Measurements from ENCODE around the gene MAMLD1.

Gene MAMLD1

GRCh38 chrX:150502091-150502490 is 139.0 kb downstream of the MAMLD1 start:
- Histone ChIP-seq H3K27ac (ENCODE audit: extremely low read depth, low read depth, low read length) (no peak overlapping the region), H3K4me1 (ENCODE audit: control insufficient read depth, insufficient read depth, low read length) (no peaks in the 10 kb centered on the region), H3K9me3 (ENCODE audit: control insufficient read depth, insufficient read depth, low read depth, low read length) (no peaks in the 10 kb centered on the region), H3K4me3 (ENCODE audit: low read depth, low read length) (no peak overlapping the region), H3K36me3 (ENCODE audit: control insufficient read depth in 2 of 2, insufficient read depth in 1 of 2, low read length in 2 of 2) (no peaks in the 10 kb centered on the region)
- ChIA-PET POLR2A (no interaction called here), CTCF (interaction anchor here (0.6 to 2.6 kb wide), 3 partner anchors 15 to 793 kb away, joined by 4 to 7 read pairs (median 4); no protein-coding TSS in a partner anchor)
- no peak for TF ChIP-seq ZNF707 (tag by site-specific recombination; IDR thresholded peaks at IDR 0.05)
- no peak for TF ChIP-seq ZNF514 (tag by site-specific recombination; IDR thresholded peaks at IDR 0.05)
- no peak for TF ChIP-seq YY1 (tag by site-specific recombination; IDR thresholded peaks at IDR 0.05)

DNA sequence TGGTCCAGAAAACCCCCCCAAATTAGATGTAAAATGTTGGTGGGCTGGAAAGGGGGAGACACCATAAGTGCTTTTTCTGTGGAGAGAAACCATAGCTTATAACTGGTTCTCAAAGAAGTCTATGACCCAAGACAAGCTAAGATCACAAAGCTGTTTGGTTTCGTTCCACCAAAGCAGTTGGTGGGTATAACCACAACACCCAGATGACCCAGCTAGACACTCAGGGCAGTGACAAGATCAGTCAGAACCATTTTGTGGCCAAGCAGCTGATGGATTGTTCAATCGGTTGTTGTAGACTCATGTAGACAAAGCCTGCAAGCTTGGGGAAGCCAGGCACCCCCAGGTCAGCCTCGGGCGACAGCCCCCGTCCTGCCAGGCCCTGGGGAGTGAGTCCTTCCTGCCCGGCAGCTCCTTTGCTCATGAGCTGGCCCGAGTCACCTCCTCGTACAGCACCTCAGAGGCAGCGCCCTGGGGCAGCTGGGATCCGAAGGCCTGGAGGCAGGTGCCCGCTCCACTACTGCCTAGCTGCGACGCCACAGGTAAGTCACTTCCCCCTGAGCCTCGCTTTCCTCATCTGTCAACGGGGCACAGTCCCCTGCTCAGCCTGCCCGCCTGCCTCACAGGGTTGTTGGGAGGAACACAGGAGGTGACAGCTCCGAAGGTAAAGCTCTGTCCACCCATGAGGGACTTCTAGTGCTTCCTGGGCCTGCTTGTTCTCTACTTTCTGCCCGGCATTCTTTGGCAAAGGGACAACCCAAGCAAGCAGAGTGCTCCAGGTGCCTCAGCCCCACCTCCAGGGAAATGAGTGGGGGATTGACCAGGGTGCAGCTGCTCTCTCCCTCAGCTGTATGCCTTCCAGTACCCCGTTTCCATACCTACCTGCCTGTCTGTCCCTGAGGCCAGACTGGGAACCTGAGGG is 140.1 kb downstream of the MAMLD1 start:
- Histone ChIP-seq H3K27ac (ENCODE audit: extremely low read depth, low read depth, low read length) (no peak overlapping the region), H3K4me3 (ENCODE audit: low read depth, low read length) (no peak overlapping the region), H3K9me3 (ENCODE audit: control insufficient read depth, insufficient read depth, low read depth, low read length) (no peaks in the 10 kb centered on the region), H3K4me1 (ENCODE audit: control insufficient read depth, insufficient read depth, low read length) (no peaks in the 10 kb centered on the region), H3K36me3 (ENCODE audit: control insufficient read depth in 2 of 2, insufficient read depth in 1 of 2, low read length in 2 of 2) (no peaks in the 10 kb centered on the region)
- POLR2A ChIA-PET, result no interaction called here
- TF ChIP-seq ZBTB21 (tag by site-specific recombination; IDR thresholded peaks at IDR 0.05) (no peak), KLF9 (tag by site-specific recombination; IDR thresholded peaks at IDR 0.05; ENCODE audit: low read depth) (no peak), WT1 (tag by site-specific recombination; IDR thresholded peaks at IDR 0.05) (no peak), GLIS1 (tag by site-specific recombination; IDR thresholded peaks at IDR 0.05) (no peak)
- CTCF ChIA-PET, result interaction anchor here (0.6 to 2.6 kb wide), 3 partner anchors 17 to 792 kb away, joined by 4 to 7 read pairs (median 4); no protein-coding TSS in a partner anchor

DNA sequence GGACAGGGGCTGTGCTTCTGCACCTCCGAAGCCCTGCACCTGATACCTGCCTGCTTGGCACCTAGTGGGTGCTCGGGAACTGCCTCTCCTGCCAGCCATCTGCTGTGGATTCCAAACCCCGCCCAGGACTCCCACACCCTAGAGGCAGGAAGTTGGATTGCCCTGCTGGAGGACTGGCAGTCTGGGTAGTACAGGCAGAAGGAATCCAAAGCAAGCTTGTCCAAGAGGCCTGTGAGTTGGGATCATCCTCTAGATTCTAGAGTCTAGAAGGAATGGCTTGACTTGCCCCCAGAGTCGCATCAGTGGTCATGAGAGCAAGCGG is 140.7 kb downstream of the MAMLD1 start:
- no peaks in the 10 kb centered on the region for H3K36me3 ChIP-seq (ENCODE audit: control insufficient read depth in 2 of 2, insufficient read depth in 1 of 2, low read length in 2 of 2)
- H3K27ac ChIP-seq (ENCODE audit: extremely low read depth, low read depth, low read length), result no peak overlapping the region
- H3K9me3 ChIP-seq (ENCODE audit: control insufficient read depth, insufficient read depth, low read depth, low read length), result no peaks in the 10 kb centered on the region
- ChIA-PET CTCF (interaction anchor here (2.6 kb wide), 1 partner anchor 17 kb away, joined by 7 read pairs; no protein-coding TSS in a partner anchor), POLR2A (no interaction called here)
- no peaks in the 10 kb centered on the region for H3K4me1 ChIP-seq (ENCODE audit: control insufficient read depth, insufficient read depth, low read length)
- TF ChIP-seq MEIS1 (CRISPR knock-in tag; IDR thresholded peaks at IDR 0.05; ENCODE audit: borderline replicate concordance) (no peak), ZNF571 (tag by site-specific recombination; IDR thresholded peaks at IDR 0.05) (no peak), ZNF175 (tag by site-specific recombination; IDR thresholded peaks at IDR 0.05) (no peak), ZBTB1 (tag by site-specific recombination; IDR thresholded peaks at IDR 0.05) (no peak), ZNF133 (tag by site-specific recombination; IDR thresholded peaks at IDR 0.05) (no peak)
- H3K4me3 ChIP-seq (ENCODE audit: low read depth, low read length), result no peak overlapping the region

GRCh38 chrX:150504397-150505182 is 141.5 kb downstream of the MAMLD1 start:
- H3K4me1 ChIP-seq (ENCODE audit: control insufficient read depth, insufficient read depth, low read length), result no peaks in the 10 kb centered on the region
- H3K36me3 ChIP-seq (ENCODE audit: control insufficient read depth in 2 of 2, insufficient read depth in 1 of 2, low read length in 2 of 2), result no peaks in the 10 kb centered on the region
- no peak for TF ChIP-seq KLF1 (tag by site-specific recombination; IDR thresholded peaks at IDR 0.05)
- TF ChIP-seq ZNF530 (tag by site-specific recombination; IDR thresholded peaks at IDR 0.05; ENCODE audit: low read depth), result no peak
- no peak for TF ChIP-seq ZNF654 (tag by site-specific recombination; IDR thresholded peaks at IDR 0.05; ENCODE audit: low read depth)
- no peak for TF ChIP-seq ZFP37 (tag by site-specific recombination; IDR thresholded peaks at IDR 0.05)
- TF ChIP-seq ZNF544 (tag by site-specific recombination; IDR thresholded peaks at IDR 0.05), result no peak
- no peak for TF ChIP-seq ZNF423 (tag by site-specific recombination; IDR thresholded peaks at IDR 0.05)
- TF ChIP-seq ZSCAN30 (tag by site-specific recombination; IDR thresholded peaks at IDR 0.05), result no peak
- TF ChIP-seq ZNF398 (tag by site-specific recombination; IDR thresholded peaks at IDR 0.05), result no peak
- no peak for TF ChIP-seq ZNF404 (tag by site-specific recombination; IDR thresholded peaks at IDR 0.05)
- TF ChIP-seq ZNF184 (tag by site-specific recombination; IDR thresholded peaks at IDR 0.05), result no peak
- no peak for TF ChIP-seq ZNF366 (tag by site-specific recombination; conservative IDR thresholded peaks at IDR 0.05)
- ChIA-PET POLR2A (no interaction called here), CTCF (no interaction called here)
- H3K9me3 ChIP-seq (ENCODE audit: control insufficient read depth, insufficient read depth, low read depth, low read length), result no peaks in the 10 kb centered on the region
- H3K27ac ChIP-seq (ENCODE audit: extremely low read depth, low read depth, low read length), result no peak overlapping the region
- H3K4me3 ChIP-seq (ENCODE audit: low read depth, low read length), result no peak overlapping the region

All from HEK293 (cell line).